ENCODE results near the gene COA8. TPM values are rescaled to one million over a fixed set of nuclear protein-coding genes. Genes with fewer than 3 reads are reported as not detected.

COA8 gene
- total and polyA plus RNA-seq, 9 of the 15 experiments (the other 6 are each of a cell fraction or from before 2014, with no cell fraction given), result 5.0 to 35.3 (median 25.7) TPM

DNA sequence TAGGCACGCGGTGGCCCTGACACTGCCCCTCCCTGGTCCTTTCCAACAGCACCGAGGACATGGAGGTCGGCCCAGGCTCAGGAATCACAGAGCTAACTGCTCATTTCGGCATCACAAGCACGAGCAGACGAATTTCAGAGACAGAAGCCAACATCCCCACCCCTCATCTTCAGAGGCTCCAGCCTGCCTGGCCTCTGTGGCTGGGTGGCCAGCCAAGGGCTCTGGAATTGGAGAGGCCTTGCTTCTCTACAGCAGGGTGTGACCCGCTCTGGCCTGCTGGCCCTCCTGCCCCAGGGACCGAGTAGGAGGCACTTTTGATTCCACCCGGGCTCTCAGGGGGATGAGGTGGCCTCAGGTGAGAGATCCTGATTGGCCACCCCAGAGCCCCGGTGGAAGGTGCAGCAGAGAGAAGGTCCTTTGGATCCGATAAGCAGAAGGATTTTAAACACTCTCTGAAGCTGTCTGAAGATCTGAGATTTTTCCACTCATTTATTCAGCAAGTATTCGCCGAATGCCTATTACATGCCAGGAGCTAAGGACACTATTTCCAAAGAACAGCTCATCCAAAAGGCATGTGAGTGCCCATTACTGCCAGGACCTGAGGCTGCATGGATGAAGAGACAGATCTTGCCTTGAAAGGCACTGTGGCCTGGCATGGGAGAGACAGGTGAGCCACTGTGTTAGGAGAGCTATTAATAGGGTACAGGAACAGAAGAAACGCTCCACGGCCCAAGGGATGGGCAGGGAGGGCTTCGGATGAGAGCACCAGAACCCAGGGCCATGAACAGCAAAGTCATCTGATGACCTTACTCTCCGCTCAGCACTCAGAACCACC is 10.5 kb upstream of the COA8 start:
- intact Hi-C loops (cut with micrococcal nuclease) (no loop called here), in situ Hi-C loops (cut with MboI) (no loop called here)
- CTCF ChIA-PET (ENCODE audit: low intra/inter-chr PET ratio), result no interaction called here
- WGBS (ENCODE audit: insufficient coverage, low coverage, missing lambda C conversion rate), result 37% methylated on average over 17 of the region's 18 CpGs
- Histone ChIP-seq H3K9ac (ENCODE audit: insufficient read depth in 1 of 2, low read depth in 2 of 2, low read length in 2 of 2) (no peak overlapping the region), H3K4me3 (no peak overlapping the region), H3K79me2 (ENCODE audit: control insufficient read depth, insufficient read depth, low read length) (no peaks in the 10 kb centered on the region), H3K27ac (ENCODE audit: extremely low read depth, low read depth, low read length) (no peak overlapping the region), H3K9me1 (ENCODE audit: control insufficient read depth, insufficient read depth, low read length) (no peaks in the 10 kb centered on the region), H3K4me1 (replicated peaks in 1 of 2; ENCODE audit: control insufficient read depth in 2 of 2, insufficient read depth in 2 of 2, low read length in 2 of 2) (peaks cover 2 to 51% of the 10 kb centered on the region in 2 experiments; a peak in 4 of 5 replicates), H3K36me3 (ENCODE audit: control insufficient read depth, insufficient read depth, low read length) (peaks cover 4% of the 10 kb centered on the region; the same call in 1 of the 3 replicates), H3K4me2 (ENCODE audit: insufficient read depth, low read length) (no peak overlapping the region), H3K27me3 (ENCODE audit: control insufficient read depth in 2 of 2, insufficient read depth in 2 of 2, low read length in 2 of 2) (no peaks in the 10 kb centered on the region), H4K20me1 (replicated peaks; ENCODE audit: control insufficient read depth, insufficient read depth, low read length) (no peaks in the 10 kb centered on the region; the same call in 1 of the 2 replicates), H3K9me3 (replicated peaks; ENCODE audit: control insufficient read depth, insufficient read depth, low read depth, low read length) (no peaks in the 10 kb centered on the region), H2AFZ (ENCODE audit: low read depth, low read length) (no peak overlapping the region)
- DNase-seq (ENCODE audit: extremely low read depth in 1 of 4, low spot score in 3 of 4) (no peak), ATAC-seq (no peak), FAIRE-seq (no peak)
- no TSS peak for BruUV-seq (replicated peaks)
- no peak for TF ChIP-seq STAT5A (IDR thresholded peaks at IDR 0.05; ENCODE audit: borderline replicate concordance, low read length)
- no peak for TF ChIP-seq BDP1 (IDR thresholded peaks at IDR 0.05; ENCODE audit: insufficient read depth, insufficient read length)
- no peak for TF ChIP-seq MYNN (IDR thresholded peaks at IDR 0.05)
- TF ChIP-seq MYNN (CRISPR knock-in tag; IDR thresholded peaks at IDR 0.05), result no peak
- no peak for TF ChIP-seq GABPA (tag; conservative IDR thresholded peaks at IDR 0.05; ENCODE audit: low read depth)
- POLR2A ChIA-PET, result interaction anchor here (0.5 kb wide), 1 partner anchor 217 kb away, joined by 3 read pairs; no protein-coding TSS in a partner anchor

GRCh38 chr14:103552846-103553210 is 9.9 kb upstream of the COA8 start:
- H3K4me3 ChIP-seq, result no peak overlapping the region
- intact Hi-C loops (cut with micrococcal nuclease) (no loop called here), in situ Hi-C loops (cut with MboI) (no loop called here)
- no peaks in the 10 kb centered on the region for H3K9me1 ChIP-seq (ENCODE audit: control insufficient read depth, insufficient read depth, low read length)
- H3K79me2 ChIP-seq (ENCODE audit: control insufficient read depth, insufficient read depth, low read length), result no peaks in the 10 kb centered on the region
- ChIA-PET CTCF (ENCODE audit: low intra/inter-chr PET ratio) (interaction anchor here (0.6 kb wide), 1 partner anchor 177 kb away, joined by 3 read pairs; no protein-coding TSS in a partner anchor), POLR2A (interaction anchor here (0.5 to 0.6 kb wide), 2 partner anchors 14 to 216 kb away, joined by 3 read pairs; no protein-coding TSS in a partner anchor)
- H3K36me3 ChIP-seq (ENCODE audit: control insufficient read depth, insufficient read depth, low read length), result peaks cover 6% of the 10 kb centered on the region; the same call in 1 of the 3 replicates
- 67% methylated on average over 11 of the region's 11 CpGs for WGBS (ENCODE audit: insufficient coverage, low coverage, missing lambda C conversion rate)
- no peak overlapping the region for H3K9ac ChIP-seq (ENCODE audit: insufficient read depth in 1 of 2, low read depth in 2 of 2, low read length in 2 of 2)
- BruUV-seq (replicated peaks), result no TSS peak
- no peaks in the 10 kb centered on the region for H3K27me3 ChIP-seq (ENCODE audit: control insufficient read depth in 2 of 2, insufficient read depth in 2 of 2, low read length in 2 of 2)
- no peak overlapping the region for H3K27ac ChIP-seq (ENCODE audit: extremely low read depth, low read depth, low read length)
- peaks cover 2 to 46% of the 10 kb centered on the region in 2 experiments; a peak in 4 of 5 replicates for H3K4me1 ChIP-seq (replicated peaks in 1 of 2; ENCODE audit: control insufficient read depth in 2 of 2, insufficient read depth in 2 of 2, low read length in 2 of 2)
- ATAC-seq (no peak), DNase-seq (ENCODE audit: extremely low read depth in 1 of 4, low spot score in 3 of 4) (no peak), FAIRE-seq (no peak)
- H3K9me3 ChIP-seq (replicated peaks; ENCODE audit: control insufficient read depth, insufficient read depth, low read depth, low read length), result no peaks in the 10 kb centered on the region
- no peak overlapping the region for H2AFZ ChIP-seq (ENCODE audit: low read depth, low read length)
- H3K4me2 ChIP-seq (ENCODE audit: insufficient read depth, low read length), result no peak overlapping the region
- no peaks in the 10 kb centered on the region; the same call in 1 of the 2 replicates for H4K20me1 ChIP-seq (replicated peaks; ENCODE audit: control insufficient read depth, insufficient read depth, low read length)
- no peak for TF ChIP-seq NKRF (IDR thresholded peaks at IDR 0.05; ENCODE audit: borderline replicate concordance)
- no peak for TF ChIP-seq ZNF449 (CRISPR knock-in tag; IDR thresholded peaks at IDR 0.05)
- no peak for TF ChIP-seq NR2C2 (CRISPR knock-in tag; IDR thresholded peaks at IDR 0.05)
- TF ChIP-seq NR2C2 (tag; IDR thresholded peaks at IDR 0.05), result no peak
- TF ChIP-seq KAT7 (CRISPR knock-in tag; IDR thresholded peaks at IDR 0.05; ENCODE audit: borderline replicate concordance), result no peak
- no peak for TF ChIP-seq ZEB2 (IDR thresholded peaks at IDR 0.05)
- TF ChIP-seq TFAM (CRISPR knock-in tag; conservative IDR thresholded peaks at IDR 0.05), result no peak
- TF ChIP-seq HNRNPK (IDR thresholded peaks at IDR 0.05; ENCODE audit: low read depth, low read length, poor library complexity, severe bottlenecking), result no peak
